ENCODE data around the gene MCRIP1.

GRCh38 chr17:81805707-81806460 is 27.2 kb downstream of the MCRIP1 start:
- TF ChIP-seq EP300 (IDR thresholded peaks at IDR 0.05; ENCODE audit: borderline replicate concordance) (no peak), RAD21 (IDR thresholded peaks at IDR 0.05; ENCODE audit: low read depth) (no peak), MAX (IDR thresholded peaks at IDR 0.05) (no peak), CEBPB (IDR thresholded peaks at IDR 0.05) (no peak), TAF1 (IDR thresholded peaks at IDR 0.05; ENCODE audit: low read depth) (no peak), FOXM1 (IDR thresholded peaks at IDR 0.05; ENCODE audit: borderline replicate concordance, low read depth) (no peak), YY1 (IDR thresholded peaks at IDR 0.05; ENCODE audit: low read depth) (no peak), USF1 (IDR thresholded peaks at IDR 0.05) (no peak), NFIC (IDR thresholded peaks at IDR 0.05) (no peak), TEAD4 (IDR thresholded peaks at IDR 0.05) (no peak), EGR1 (IDR thresholded peaks at IDR 0.05) (no peak)

All from Ishikawa (cell line).